Measurements from ENCODE around the gene MAST2. TPM values are rescaled to one million over a fixed set of nuclear protein-coding genes. Genes with fewer than 3 reads are reported as not detected.

MAST2 gene
- total and polyA plus RNA-seq, 2 experiments from 2014 or later, result 44.8 to 79.2 TPM

DNA sequence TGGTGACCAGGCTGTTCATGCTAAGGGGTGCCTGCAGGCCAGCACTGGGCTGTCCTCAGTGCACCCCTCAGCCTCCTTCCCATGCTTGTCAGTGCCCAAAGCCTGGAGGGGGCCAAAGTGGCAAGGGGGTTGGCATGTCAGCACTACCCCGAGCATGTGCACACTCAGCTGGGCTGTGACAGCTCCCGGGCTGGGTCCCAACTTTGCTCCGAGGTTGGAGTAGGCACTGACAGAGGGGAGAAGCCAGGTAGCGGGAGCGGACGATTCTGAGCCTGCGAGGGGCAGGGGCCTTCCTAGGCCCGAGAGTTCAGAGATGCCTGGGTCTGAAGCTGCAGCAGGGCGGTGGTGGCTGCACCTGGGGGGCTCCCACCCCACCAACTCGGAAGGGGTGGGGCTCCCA is 119.0 kb downstream of the MAST2 start:
- no peaks in the 10 kb centered on the region for H3K27me3 ChIP-seq

DNA sequence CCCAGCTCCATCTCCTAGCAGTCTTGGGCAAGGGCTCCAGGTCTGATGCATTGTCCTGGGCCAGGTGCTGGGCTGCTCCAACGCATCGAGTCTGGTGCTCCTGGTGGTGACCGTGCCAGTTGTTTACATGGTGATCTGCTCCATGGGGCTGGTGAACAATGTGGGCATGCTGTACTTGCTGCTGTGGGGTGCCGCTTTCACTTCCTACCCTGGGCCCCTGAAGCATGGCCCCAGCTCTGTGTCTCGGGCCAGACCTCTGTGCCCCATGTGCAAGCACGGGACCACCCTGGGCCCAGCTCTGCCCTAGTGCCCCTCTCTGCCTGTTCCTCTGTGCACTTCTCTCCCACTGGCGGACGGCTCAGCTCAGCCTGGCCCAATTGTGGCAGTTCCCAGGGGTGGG is 119.4 kb downstream of the MAST2 start:
- Histone ChIP-seq H3K36me3 (no peaks in the 10 kb centered on the region), H3K27me3 (no peaks in the 10 kb centered on the region), H3K4me1 (ENCODE audit: low read depth) (peaks cover 11% of the 10 kb centered on the region), H3K9me3 (ENCODE audit: low read depth) (no peaks in the 10 kb centered on the region), H3K4me3 (no peak overlapping the region), H3K27ac (no peak overlapping the region)
- DNase-seq (ENCODE audit: low read depth in 1 of 2, low spot score in 1 of 2), result no peak
- TF ChIP-seq, protein P1, sequence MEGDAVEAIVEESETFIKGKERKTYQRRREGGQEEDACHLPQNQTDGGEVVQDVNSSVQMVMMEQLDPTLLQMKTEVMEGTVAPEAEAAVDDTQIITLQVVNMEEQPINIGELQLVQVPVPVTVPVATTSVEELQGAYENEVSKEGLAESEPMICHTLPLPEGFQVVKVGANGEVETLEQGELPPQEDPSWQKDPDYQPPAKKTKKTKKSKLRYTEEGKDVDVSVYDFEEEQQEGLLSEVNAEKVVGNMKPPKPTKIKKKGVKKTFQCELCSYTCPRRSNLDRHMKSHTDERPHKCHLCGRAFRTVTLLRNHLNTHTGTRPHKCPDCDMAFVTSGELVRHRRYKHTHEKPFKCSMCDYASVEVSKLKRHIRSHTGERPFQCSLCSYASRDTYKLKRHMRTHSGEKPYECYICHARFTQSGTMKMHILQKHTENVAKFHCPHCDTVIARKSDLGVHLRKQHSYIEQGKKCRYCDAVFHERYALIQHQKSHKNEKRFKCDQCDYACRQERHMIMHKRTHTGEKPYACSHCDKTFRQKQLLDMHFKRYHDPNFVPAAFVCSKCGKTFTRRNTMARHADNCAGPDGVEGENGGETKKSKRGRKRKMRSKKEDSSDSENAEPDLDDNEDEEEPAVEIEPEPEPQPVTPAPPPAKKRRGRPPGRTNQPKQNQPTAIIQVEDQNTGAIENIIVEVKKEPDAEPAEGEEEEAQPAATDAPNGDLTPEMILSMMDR (IDR thresholded peaks at IDR 0.05; ENCODE audit: low read depth, low read length), result no peak

More for the DNA sequence above, 119.0 kb downstream of the MAST2 start:
- H3K9me3 ChIP-seq (ENCODE audit: low read depth), result no peaks in the 10 kb centered on the region
- peaks cover 11% of the 10 kb centered on the region for H3K4me1 ChIP-seq (ENCODE audit: low read depth)
- H3K4me3 ChIP-seq, result no peak overlapping the region
- H3K36me3 ChIP-seq, result no peaks in the 10 kb centered on the region
- TF ChIP-seq, protein P1 (IDR thresholded peaks at IDR 0.05; ENCODE audit: low read depth, low read length), result no peak
- no peak for DNase-seq (ENCODE audit: low read depth in 1 of 2, low spot score in 1 of 2)
- no peak overlapping the region for H3K27ac ChIP-seq

DNA sequence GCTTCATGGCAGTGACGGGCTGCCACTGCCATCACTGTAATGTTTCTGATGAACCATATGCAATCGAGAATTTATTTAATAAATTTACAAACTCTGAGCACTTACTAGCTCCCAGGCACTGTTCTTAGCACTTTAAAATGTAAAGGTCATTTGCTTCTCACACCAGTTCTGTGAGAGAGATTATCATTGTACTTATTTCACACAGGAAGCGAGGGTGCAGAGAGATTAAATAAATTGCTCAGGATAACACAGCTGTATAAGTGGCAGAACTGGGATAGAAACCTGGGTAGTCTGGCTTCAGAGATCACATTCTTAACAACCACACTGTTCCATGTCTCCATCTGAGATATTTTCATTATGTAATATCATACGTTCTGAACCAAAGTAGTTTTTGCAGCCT is 119.9 kb downstream of the MAST2 start:
- H3K4me3 ChIP-seq, result no peak overlapping the region
- H3K27me3 ChIP-seq, result no peaks in the 10 kb centered on the region
- no peaks in the 10 kb centered on the region for H3K9me3 ChIP-seq (ENCODE audit: low read depth)
- H3K4me1 ChIP-seq (ENCODE audit: low read depth), result peaks cover 11% of the 10 kb centered on the region
- no peaks in the 10 kb centered on the region for H3K36me3 ChIP-seq
- DNase-seq (ENCODE audit: low read depth in 1 of 2, low spot score in 1 of 2), result peak in 1 of 2 donors; percentile 24
- TF ChIP-seq, protein P1 (IDR thresholded peaks at IDR 0.05; ENCODE audit: low read depth, low read length), result no peak
- no peak overlapping the region for H3K27ac ChIP-seq

DNA sequence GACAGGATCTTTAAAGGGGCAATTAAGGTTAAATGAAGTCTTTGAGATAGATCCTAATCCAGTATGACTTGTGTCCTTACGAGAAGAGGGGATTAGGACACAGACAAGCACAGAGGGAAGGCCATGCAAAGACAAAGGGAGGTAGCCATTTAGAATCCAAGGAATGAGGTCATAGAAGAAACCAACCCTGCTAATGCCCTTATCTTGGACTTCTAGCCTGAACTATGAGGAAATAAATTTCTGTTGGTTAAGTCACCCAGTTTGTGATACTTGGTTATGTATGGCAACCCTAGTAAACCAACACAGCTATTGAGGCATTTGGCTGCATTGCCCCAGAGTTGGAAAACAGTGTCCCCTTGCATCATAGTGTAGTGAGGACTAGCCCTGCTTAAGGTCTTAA is 121.3 kb downstream of the MAST2 start:
- Histone ChIP-seq H3K4me1 (ENCODE audit: low read depth) (peaks cover 24% of the 10 kb centered on the region), H3K4me3 (no peak overlapping the region), H3K9me3 (ENCODE audit: low read depth) (no peaks in the 10 kb centered on the region), H3K36me3 (no peaks in the 10 kb centered on the region), H3K27ac (no peak overlapping the region), H3K27me3 (no peaks in the 10 kb centered on the region)
- TF ChIP-seq, protein P1 (IDR thresholded peaks at IDR 0.05; ENCODE audit: low read depth, low read length), result no peak
- DNase-seq (ENCODE audit: low read depth in 1 of 2, low spot score in 1 of 2), result peak in 1 of 2 donors; percentile 72

DNA sequence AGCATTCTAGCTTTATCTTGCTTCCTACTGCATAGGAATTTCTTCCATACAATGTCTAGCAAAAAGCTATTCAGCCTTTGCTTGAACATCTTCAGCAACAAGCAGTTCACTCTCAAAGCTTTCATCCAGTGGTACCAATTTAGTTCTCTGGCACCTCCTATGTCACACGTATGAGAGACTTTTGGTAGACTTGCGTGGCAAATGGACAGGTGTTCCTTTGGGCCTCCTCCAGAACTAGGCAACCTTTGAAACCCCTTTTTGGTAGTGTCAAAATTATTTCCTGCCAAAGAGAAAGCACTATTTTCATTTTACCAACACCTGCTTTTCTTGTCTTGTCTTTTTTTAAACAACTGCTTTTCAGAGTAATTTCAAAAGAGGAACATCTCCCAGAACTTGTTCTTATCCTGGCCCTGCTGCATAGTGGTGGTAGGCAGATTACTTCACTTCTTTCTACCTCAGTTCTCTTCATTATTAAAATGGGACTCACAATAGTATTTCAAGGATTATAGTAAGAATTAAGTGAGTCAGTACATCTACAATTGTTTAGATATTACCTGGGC is 122.4 kb downstream of the MAST2 start:
- no peak for DNase-seq (ENCODE audit: low read depth in 1 of 2, low spot score in 1 of 2)
- TF ChIP-seq, protein P1 (IDR thresholded peaks at IDR 0.05; ENCODE audit: low read depth, low read length), result no peak
- no peak overlapping the region for H3K27ac ChIP-seq
- no peaks in the 10 kb centered on the region for H3K9me3 ChIP-seq (ENCODE audit: low read depth)
- H3K36me3 ChIP-seq, result no peaks in the 10 kb centered on the region
- H3K4me3 ChIP-seq, result no peak overlapping the region
- no peaks in the 10 kb centered on the region for H3K27me3 ChIP-seq
- H3K4me1 ChIP-seq (ENCODE audit: low read depth), result peaks cover 32% of the 10 kb centered on the region

Data from cardiac muscle cell (in vitro differentiated cells and primary cell).